Measurements from ENCODE around the gene GTF2F1. TPM values are rescaled to one million over a fixed set of nuclear protein-coding genes. Genes with fewer than 3 reads are reported as not detected.
"Not testable (repeated sequence)": the region's sequence is repeated elsewhere in the genome, so short reads cannot be mapped to it uniquely, and the experiment has no call there.

Gene GTF2F1
- total RNA-seq, 4 donors from 2014 or later: 11.4 to 34.8 (median 22.4) TPM

DNA sequence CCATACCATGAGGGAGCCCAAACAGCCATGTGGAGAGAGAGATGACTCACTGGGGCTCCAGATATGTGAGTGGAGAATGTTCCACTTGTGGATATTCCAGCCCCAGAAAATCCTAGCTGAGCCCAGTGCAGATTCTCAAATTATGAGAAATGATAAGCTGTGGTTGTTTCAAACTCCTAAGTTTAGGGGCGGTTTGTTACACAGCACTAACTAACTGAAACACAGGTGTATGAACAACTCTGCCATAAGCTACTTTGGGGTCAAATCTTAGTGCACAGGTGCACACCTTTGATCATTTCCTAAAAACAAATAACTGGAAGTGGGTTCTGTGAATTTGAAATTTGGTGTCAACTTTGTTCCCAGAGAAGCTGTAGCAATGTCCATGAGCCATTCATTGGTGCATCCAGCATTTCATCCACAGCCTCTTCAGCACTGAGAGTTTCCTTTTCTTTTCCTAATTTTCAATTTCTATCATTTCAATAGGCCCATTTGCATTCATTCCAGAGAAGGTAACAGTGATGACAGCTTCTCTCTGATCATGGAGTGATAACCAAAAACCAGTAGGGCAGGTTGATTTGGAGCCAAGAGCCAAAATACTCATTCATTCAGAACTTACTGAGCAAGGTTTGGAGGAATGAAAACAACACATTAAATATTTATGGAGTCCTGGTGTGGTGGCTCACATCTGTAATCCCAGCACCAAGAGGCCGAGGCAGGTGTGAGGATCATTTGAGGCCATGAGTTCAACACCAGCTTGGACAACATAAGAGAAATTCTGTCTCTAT, 40.4 kb downstream of the GTF2F1 start:
- in situ Hi-C loops (cut with MboI; ENCODE audit: low sequenced_read_pairs in 4 of 4): no loop called here
- no peaks in the 10 kb centered on the region for H3K9me3 ChIP-seq
- no peak overlapping the region for H3K27ac ChIP-seq
- DNase-seq (no peak), ATAC-seq (no peak)
- intact Hi-C loops (cut with DNase I; ENCODE audit: low total_unique reads): no loop called here
- TF ChIP-seq CTCF (IDR thresholded peaks at IDR 0.05 in 4 of 5, conservative IDR thresholded peaks at IDR 0.05 in 1 of 5) (no peak), POLR2A (IDR thresholded peaks at IDR 0.05) (no peak)
- H3K4me3 ChIP-seq: no peak overlapping the region
- H3K36me3 ChIP-seq: no peaks in the 10 kb centered on the region
- H3K27me3 ChIP-seq: no peaks in the 10 kb centered on the region
- no peaks in the 10 kb centered on the region for H3K4me1 ChIP-seq

GRCh38 chr19:6350688-6351087, 42.3 kb downstream of the GTF2F1 start:
- in situ Hi-C loops (cut with MboI; ENCODE audit: low sequenced_read_pairs in 4 of 4): no loop called here
- Histone ChIP-seq H3K36me3 (no peaks in the 10 kb centered on the region), H3K27ac (no peak overlapping the region), H3K4me1 (no peaks in the 10 kb centered on the region), H3K9me3 (no peaks in the 10 kb centered on the region), H3K27me3 (no peaks in the 10 kb centered on the region), H3K4me3 (no peak overlapping the region)
- ATAC-seq (no peak), DNase-seq (no peak)
- no peak for TF ChIP-seq CTCF (IDR thresholded peaks at IDR 0.05 in 4 of 5, conservative IDR thresholded peaks at IDR 0.05 in 1 of 5)
- no peak for TF ChIP-seq POLR2A (IDR thresholded peaks at IDR 0.05)
- intact Hi-C loops (cut with DNase I; ENCODE audit: low total_unique reads): no loop called here

DNA sequence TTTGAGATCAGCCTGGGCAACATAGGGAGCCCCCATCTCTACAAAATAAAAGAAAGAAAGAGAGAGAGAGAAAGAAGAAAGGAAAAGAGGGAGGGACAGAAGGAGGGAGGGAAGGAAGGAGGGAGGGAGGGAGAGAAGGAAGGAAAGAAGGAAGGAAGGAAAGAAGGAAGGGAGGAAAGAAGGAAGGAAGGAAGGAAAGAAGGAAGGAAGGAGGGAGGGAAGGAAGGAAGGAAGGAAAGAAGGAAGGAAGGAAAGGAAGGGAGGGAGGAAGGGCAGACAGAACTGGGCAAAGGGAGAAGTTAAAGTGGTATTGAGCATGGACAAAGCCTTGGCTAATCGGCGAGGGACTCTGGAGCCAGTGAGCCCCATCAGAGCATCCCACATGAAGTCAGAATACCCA, 43.7 kb downstream of the GTF2F1 start:
- DNase-seq; in situ Hi-C loops (cut with MboI; ENCODE audit: low sequenced_read_pairs in 4 of 4); intact Hi-C loops (cut with DNase I; ENCODE audit: low total_unique reads): not testable (repeated sequence)

GRCh38 chr19:6343462-6343861, 49.5 kb downstream of the GTF2F1 start:
- in situ Hi-C loops (cut with MboI; ENCODE audit: low sequenced_read_pairs in 4 of 4): no loop called here

More for the DNA sequence above, 43.7 kb downstream of the GTF2F1 start:
- H3K27ac ChIP-seq, H3K4me1 ChIP-seq, H3K4me3 ChIP-seq, H3K36me3 ChIP-seq, H3K27me3 ChIP-seq, ATAC-seq, H3K9me3 ChIP-seq: not testable (repeated sequence)

More at GRCh38 chr19:6343462-6343861, 49.5 kb downstream of the GTF2F1 start:
- Histone ChIP-seq H3K4me3 (no peak overlapping the region), H3K36me3 (no peaks in the 10 kb centered on the region), H3K27me3 (peaks cover 0 to 6% (median 0%) of the 10 kb centered on the region in 3 donors), H3K4me1 (no peaks in the 10 kb centered on the region), H3K9me3 (no peaks in the 10 kb centered on the region), H3K27ac (no peak overlapping the region)
- ATAC-seq (no peak), DNase-seq (no peak)
- intact Hi-C loops (cut with DNase I; ENCODE audit: low total_unique reads): no loop called here
- TF ChIP-seq POLR2A (IDR thresholded peaks at IDR 0.05): no peak
- no peak for TF ChIP-seq CTCF (IDR thresholded peaks at IDR 0.05 in 4 of 5, conservative IDR thresholded peaks at IDR 0.05 in 1 of 5)

Measured in gastrocnemius medialis (tissue), 4 donors.